HepG2 (cell line): ENCODE data around the gene ZFAND3. TPM values are rescaled to one million over a fixed set of nuclear protein-coding genes. Genes with fewer than 3 reads are reported as not detected.

Experiments used
- AGO1 ChIP-seq: fragments of 200-400 bp; formaldehyde crosslinking; IDR thresholded peaks from 2 replicates; pipeline ENCODE4 v1.6.1; 2017; ENCODE audit warnings: mild to moderate bottlenecking, low read depth, low read length, moderate library complexity; ENCODE audit not compliant: poor library complexity, severe bottlenecking
- ETV6 ChIP-seq: sonication (generic); formaldehyde crosslinking; conservative IDR thresholded peaks from 2 replicates; pipeline ENCODE4 v1.4.0; 2020; ENCODE audit warnings: missing genetic modification reagents
- HMG20A ChIP-seq: IDR thresholded peaks from 2 replicates; pipeline ENCODE4 v1.6.1; 2016; ENCODE audit warnings: borderline replicate concordance
- LRRFIP1 ChIP-seq: sonication (generic); formaldehyde crosslinking; conservative IDR thresholded peaks from 2 replicates; pipeline ENCODE4 v1.4.0; 2020; ENCODE audit warnings: missing genetic modification reagents
- MLX ChIP-seq: IDR thresholded peaks from 2 replicates; pipeline ENCODE4 v1.6.1; 2016
- NR3C1 ChIP-seq: sonication (generic); formaldehyde crosslinking; IDR thresholded peaks from 2 replicates; pipeline ENCODE4 v1.4.0; 2020; ENCODE audit warnings: missing genetic modification reagents
- PHF8 ChIP-seq: sonication (generic); formaldehyde crosslinking; IDR thresholded peaks from 2 replicates; pipeline ENCODE4 v1.5.0; 2020; ENCODE audit warnings: missing genetic modification reagents
- RBFOX2 ChIP-seq: fragments of 200-400 bp; formaldehyde crosslinking; IDR thresholded peaks from 2 replicates; pipeline ENCODE4 v1.6.1; 2017; ENCODE audit warnings: low read depth, mild to moderate bottlenecking, low read length
- SKI ChIP-seq: fragments of 450-650 bp; IDR thresholded peaks from one replicate; pipeline ENCODE4 v1.6.1; 2018; ENCODE audit warnings: mild to moderate bottlenecking; ENCODE audit not compliant: partially characterized antibody
- SUZ12 ChIP-seq: fragments of 150-350 bp; IDR thresholded peaks from 2 replicates; pipeline ENCODE4 v1.6.1; 2014; ENCODE audit warnings: low read depth, low read length
- TAF15 ChIP-seq: fragments of 200-400 bp; formaldehyde crosslinking; IDR thresholded peaks from one replicate; pipeline ENCODE4 v1.6.1; 2018; ENCODE audit warnings: mild to moderate bottlenecking, low read depth, low read length; ENCODE audit not compliant: poor library complexity, severe bottlenecking
- TCF12 ChIP-seq, 2 experiments: fragments of 450-650 bp in 1 of 2; sonication (generic) in 1 of 2; formaldehyde crosslinking in 1 of 2; IDR thresholded peaks; 2 replicates each; pipeline versions ENCODE4 v1.6.1 to v1.8.0; 2017 to 2022; ENCODE audit warnings: antibody characterized with exemption in 1 of 2, mild to moderate bottlenecking in 1 of 2, missing genetic modification reagents in 1 of 2, moderate library complexity in 1 of 2
- ZBTB44 ChIP-seq: sonication (generic); formaldehyde crosslinking; IDR thresholded peaks from 2 replicates; pipeline ENCODE4 v1.4.0; 2020; ENCODE audit warnings: missing genetic modification reagents
- ZFP36L2 ChIP-seq: sonication (generic); formaldehyde crosslinking; IDR thresholded peaks from 2 replicates; pipeline ENCODE4 v1.4.0; 2020; ENCODE audit warnings: missing genetic modification reagents
- ZFP90 ChIP-seq: sonication (generic); formaldehyde crosslinking; IDR thresholded peaks from 2 replicates; pipeline ENCODE4 v1.8.0; 2022; ENCODE audit warnings: missing genetic modification reagents, mild to moderate bottlenecking, inconsistent platforms, borderline replicate concordance
- ZNF30 ChIP-seq: sonication (generic); formaldehyde crosslinking; IDR thresholded peaks from 2 replicates; pipeline ENCODE4 v1.5.0; 2020; ENCODE audit warnings: mild to moderate bottlenecking, missing genetic modification reagents
- ZNF574 ChIP-seq: sonication (generic); formaldehyde crosslinking; IDR thresholded peaks from 2 replicates; pipeline ENCODE4 v1.4.0; 2020; ENCODE audit warnings: missing genetic modification reagents
- ZNF644 ChIP-seq: IDR thresholded peaks from 2 replicates; pipeline ENCODE4 v1.6.1; 2016; ENCODE audit warnings: low read depth
- ZNF768 ChIP-seq: sonication (generic); formaldehyde crosslinking; IDR thresholded peaks from 2 replicates; pipeline ENCODE4 v1.4.0; 2020; ENCODE audit warnings: missing genetic modification reagents
- ZSCAN22 ChIP-seq: sonication (generic); formaldehyde crosslinking; IDR thresholded peaks from 2 replicates; pipeline ENCODE4 v1.4.0; 2020; ENCODE audit warnings: mild to moderate bottlenecking, missing genetic modification reagents
- polyA plus RNA-seq, 8 experiments: library from polyadenylated mRNA; depleted of rRNA in 3 of 8; stranded (reverse) in 7 of 8; unstranded in 1 of 8; fragments of >200 nt; fragmentation: Illumina TruSeq in 4 of 8; extraction: Trizol in 4 of 8; gene quantifications; 2 replicates each; pipeline versions ENCODE4 v1.2.1 to v1.2.3, GENCODE V29; 2011 to 2016; ENCODE audit warnings: low read depth in 4 of 8, missing spikeins in 1 of 8, mixed read lengths in 1 of 8; ENCODE audit not compliant: insufficient read depth in 1 of 8
- total RNA-seq, 5 experiments: library from RNA; depleted of rRNA; stranded (reverse); fragments of >200 nt; fragmentation: Illumina TruSeq; extraction: Trizol; gene quantifications; 2 replicates each; pipeline ENCODE4 v1.2.3, GENCODE V29; 2016; ENCODE audit warnings: low read depth in 1 of 5

ZFAND3 gene
- total and polyA plus RNA-seq, 2 of the 13 experiments (the other 11 are each of a cell fraction or from before 2014, with no cell fraction given): 16.4 to 17.1 TPM

- peak; percentile 29 for TF ChIP-seq AGO1
- TF ChIP-seq TCF12 (IDR thresholded peaks at IDR 0.05): no peak
- no peak for TF ChIP-seq TCF12 (CRISPR knock-in tag; IDR thresholded peaks at IDR 0.05)
- 0 out of 2 replicates have a peak, but pooled peaks have one; percentile 48 for TF ChIP-seq MLX (CRISPR knock-in tag)
- TF ChIP-seq ZNF644 (CRISPR knock-in tag): peak; percentile 77
- peak; percentile 77 for TF ChIP-seq ZNF574 (CRISPR knock-in tag)
- TF ChIP-seq LRRFIP1: no peak
- peak; percentile 37; the same call in 1 of the 2 replicates for TF ChIP-seq HMG20A (CRISPR knock-in tag)
- no peak for TF ChIP-seq ZBTB44
- TF ChIP-seq ZFP36L2 (CRISPR knock-in tag): no peak
- TF ChIP-seq RBFOX2: no peak
- TF ChIP-seq ZNF768 (CRISPR knock-in tag): peak; percentile 79
- TF ChIP-seq NR3C1 (CRISPR knock-in tag): no peak
- TF ChIP-seq PHF8 (CRISPR knock-in tag): no peak; the same call in 1 of the 2 replicates
- no peak for TF ChIP-seq TAF15
- TF ChIP-seq ZFP90 (CRISPR knock-in tag): peak; percentile 99
- TF ChIP-seq ETV6 (CRISPR knock-in tag): 0 out of 2 replicates have a peak, but pooled peaks have one; percentile 78
- peak; percentile 74 for TF ChIP-seq SKI
- no peak for TF ChIP-seq ZNF30 (CRISPR knock-in tag)
- no peak for TF ChIP-seq SUZ12
- no peak for TF ChIP-seq ZSCAN22 (CRISPR knock-in tag)
Measured at GRCh38 chr6:37791156-37791919, 28.2 kb upstream of the ZFAND3 start (continued).
